Measurements from ENCODE around the gene SMIM41. TPM values are rescaled to one million over a fixed set of nuclear protein-coding genes. Genes with fewer than 3 reads are reported as not detected.

The SMIM41 gene
- polyA plus RNA-seq, 1 donor from 2014 or later: not detected

GRCh38 chr12:52120951-52121823, 41.7 kb downstream of the SMIM41 start:
- Histone ChIP-seq H4K20me1 (ENCODE audit: insufficient read depth) (no peaks in the 10 kb centered on the region), H3K9me3 (ENCODE audit: low read length) (no peaks in the 10 kb centered on the region), H3K27ac (ENCODE audit: low read length) (no peak overlapping the region), H3K9ac (ENCODE audit: low read length) (no peak overlapping the region), H3K27me3 (ENCODE audit: insufficient read depth, low read depth, low read length) (no peaks in the 10 kb centered on the region), H3K36me3 (ENCODE audit: insufficient read depth, low read length) (no peaks in the 10 kb centered on the region), H3K9me2 (ENCODE audit: insufficient read depth, low read length) (no peaks in the 10 kb centered on the region), H3K79me2 (replicated peaks; ENCODE audit: insufficient read depth, low read length) (no peaks in the 10 kb centered on the region), H2AFZ (ENCODE audit: low read depth, low read length) (no peak overlapping the region), H3F3A (ENCODE audit: insufficient read depth, low read length, poor library complexity, severe bottlenecking) (no peaks in the 10 kb centered on the region), H3K4me3 (ENCODE audit: low read length) (no peak overlapping the region), H3K4me2 (ENCODE audit: low read length) (no peak overlapping the region)
- TF ChIP-seq EZH2 (IDR thresholded peaks at IDR 0.05; ENCODE audit: borderline replicate concordance, insufficient read depth, low read length, poor library complexity, severe bottlenecking) (no peak), POLR2AphosphoS5 (IDR thresholded peaks at IDR 0.05) (no peak)

GRCh38 chr12:52121824-52122539, 42.5 kb downstream of the SMIM41 start:
- no peaks in the 10 kb centered on the region for H3F3A ChIP-seq (ENCODE audit: insufficient read depth, low read length, poor library complexity, severe bottlenecking)
- H4K20me1 ChIP-seq (ENCODE audit: insufficient read depth): no peaks in the 10 kb centered on the region
- no peaks in the 10 kb centered on the region for H3K9me3 ChIP-seq (ENCODE audit: low read length)
- no peaks in the 10 kb centered on the region for H3K9me2 ChIP-seq (ENCODE audit: insufficient read depth, low read length)
- no peaks in the 10 kb centered on the region for H3K36me3 ChIP-seq (ENCODE audit: insufficient read depth, low read length)
- TF ChIP-seq TAF1 (IDR thresholded peaks at IDR 0.05; ENCODE audit: low read depth): no peak
- TF ChIP-seq SMC3 (conservative IDR thresholded peaks at IDR 0.05; ENCODE audit: poor library complexity): no peak
- TF ChIP-seq POLR2AphosphoS5 (IDR thresholded peaks at IDR 0.05): no peak
- TF ChIP-seq MXI1 (conservative IDR thresholded peaks at IDR 0.05; ENCODE audit: poor library complexity, severe bottlenecking): no peak
- TF ChIP-seq REST (IDR thresholded peaks at IDR 0.05; ENCODE audit: borderline replicate concordance): no peak
- TF ChIP-seq EP300 (conservative IDR thresholded peaks at IDR 0.05; ENCODE audit: poor library complexity, severe bottlenecking): no peak
- TF ChIP-seq CTCF (IDR thresholded peaks at IDR 0.05; ENCODE audit: poor library complexity, severe bottlenecking): peak; percentile 37
- TF ChIP-seq EZH2 (IDR thresholded peaks at IDR 0.05; ENCODE audit: borderline replicate concordance, insufficient read depth, low read length, poor library complexity, severe bottlenecking): no peak
- peak; percentile 36 for TF ChIP-seq RAD21 (conservative IDR thresholded peaks at IDR 0.05)
- H3K4me2 ChIP-seq (ENCODE audit: low read length): no peak overlapping the region
- H2AFZ ChIP-seq (ENCODE audit: low read depth, low read length): no peak overlapping the region
- no peak overlapping the region for H3K9ac ChIP-seq (ENCODE audit: low read length)
- no peaks in the 10 kb centered on the region for H3K27me3 ChIP-seq (ENCODE audit: insufficient read depth, low read depth, low read length)
- no peak overlapping the region for H3K4me3 ChIP-seq (ENCODE audit: low read length)
- no peaks in the 10 kb centered on the region for H3K79me2 ChIP-seq (replicated peaks; ENCODE audit: insufficient read depth, low read length)
- H3K27ac ChIP-seq (ENCODE audit: low read length): no peak overlapping the region
